ENCODE measurements around the gene SIX3.

SIX3 gene

DNA sequence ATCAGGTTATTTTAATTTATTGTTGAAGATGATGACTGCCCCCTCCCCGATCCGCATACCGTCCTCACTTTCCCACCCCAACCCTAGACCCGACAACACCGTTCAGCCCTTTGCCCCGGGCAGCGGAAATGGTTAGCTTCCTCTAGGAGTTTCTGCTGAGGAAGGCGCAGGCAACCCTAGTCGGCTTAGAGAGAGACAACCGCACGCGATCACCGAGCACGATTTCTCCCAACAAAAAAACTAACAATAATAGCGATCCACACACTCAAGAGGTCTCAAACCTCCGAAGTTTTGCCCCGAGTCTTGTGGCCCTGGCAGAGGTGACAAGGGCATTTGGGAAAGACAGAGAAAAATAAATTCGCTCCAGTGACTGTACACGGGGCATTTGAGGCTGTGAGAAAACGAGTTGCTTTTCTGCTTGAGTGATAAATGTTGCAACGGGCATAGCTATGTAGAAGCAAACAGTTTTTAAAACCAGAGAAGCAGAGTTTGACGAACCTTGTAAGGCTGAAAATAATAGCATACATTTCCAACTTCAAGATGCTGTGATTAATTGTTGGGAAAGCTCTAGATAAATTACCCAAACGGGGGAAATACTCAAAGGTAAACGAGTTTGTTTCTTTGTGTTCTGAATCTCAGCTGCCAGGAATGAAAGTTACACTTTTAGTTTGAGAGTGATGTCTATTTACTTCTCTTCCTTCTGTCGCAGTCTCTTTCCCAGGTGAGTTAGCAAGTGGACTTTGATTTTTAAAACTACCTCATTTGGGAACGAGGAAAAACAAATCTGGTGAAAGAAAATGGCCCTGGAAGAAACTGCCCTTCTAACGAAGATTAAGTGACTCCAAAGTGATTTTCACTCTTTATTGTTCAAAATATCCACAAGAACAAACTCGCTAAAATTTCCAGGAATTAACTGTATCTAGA is 11.0 kb upstream of the SIX3 start:
- no peak for DNase-seq (ENCODE audit: extremely low read depth in 1 of 2, low read depth in 1 of 2)

- DNase-seq (ENCODE audit: extremely low read depth in 1 of 2, low read depth in 1 of 2), result no peak
Measured at GRCh38 chr2:44931198-44931780, 10.2 kb upstream of the SIX3 start.

DNA sequence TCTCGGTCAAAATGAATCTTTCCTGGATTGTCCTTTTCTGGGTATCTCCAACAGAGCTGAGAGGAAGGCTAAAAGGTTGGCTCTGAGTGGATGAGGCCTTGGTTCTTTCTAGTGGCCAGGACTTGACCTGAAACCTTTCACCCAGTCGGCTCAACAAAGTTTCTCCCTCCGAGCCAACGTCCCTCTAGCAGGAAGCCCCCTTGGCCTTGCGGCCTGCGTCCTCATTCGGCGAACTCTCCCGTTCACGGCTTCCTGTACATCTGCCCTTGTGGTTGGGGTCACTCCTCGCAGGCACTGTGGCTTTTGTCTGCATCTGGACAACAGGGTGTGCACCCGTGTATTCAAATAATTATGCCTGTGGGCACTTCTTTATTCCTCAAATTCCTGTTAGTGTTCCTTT is 9.4 kb upstream of the SIX3 start:
- DNase-seq (ENCODE audit: extremely low read depth in 1 of 2, low read depth in 1 of 2), result no peak

- no peak for DNase-seq (ENCODE audit: extremely low read depth in 1 of 2, low read depth in 1 of 2)
Measured at GRCh38 chr2:44932564-44933392, 8.7 kb upstream of the SIX3 start.

DNA sequence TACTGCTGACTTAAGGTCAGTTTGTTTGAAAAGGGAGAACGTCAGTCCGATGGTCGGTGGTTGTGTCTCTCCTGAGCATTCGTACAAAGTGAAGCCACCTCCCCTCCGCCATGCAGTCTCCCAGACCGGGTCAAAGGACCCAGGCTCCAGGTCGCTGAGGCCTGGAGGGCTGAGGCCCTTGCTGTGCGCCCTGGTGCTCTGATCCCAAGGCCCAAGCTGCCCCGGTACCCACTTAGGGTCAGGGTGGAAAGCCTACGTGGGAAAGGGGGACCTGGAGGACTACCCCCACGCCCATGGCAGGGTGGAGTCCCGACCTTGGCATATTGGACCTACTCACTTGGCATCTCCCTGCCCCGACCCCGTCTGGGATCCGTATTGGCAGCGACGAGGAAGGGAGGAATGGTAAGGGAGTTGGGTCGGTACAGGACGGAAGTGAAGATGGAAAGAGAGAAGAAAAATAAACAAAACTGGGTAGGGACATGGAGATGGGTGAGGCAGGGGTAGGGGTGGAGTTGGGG is 8.0 kb upstream of the SIX3 start:
- no peak for DNase-seq (ENCODE audit: extremely low read depth in 1 of 2, low read depth in 1 of 2)

DNA sequence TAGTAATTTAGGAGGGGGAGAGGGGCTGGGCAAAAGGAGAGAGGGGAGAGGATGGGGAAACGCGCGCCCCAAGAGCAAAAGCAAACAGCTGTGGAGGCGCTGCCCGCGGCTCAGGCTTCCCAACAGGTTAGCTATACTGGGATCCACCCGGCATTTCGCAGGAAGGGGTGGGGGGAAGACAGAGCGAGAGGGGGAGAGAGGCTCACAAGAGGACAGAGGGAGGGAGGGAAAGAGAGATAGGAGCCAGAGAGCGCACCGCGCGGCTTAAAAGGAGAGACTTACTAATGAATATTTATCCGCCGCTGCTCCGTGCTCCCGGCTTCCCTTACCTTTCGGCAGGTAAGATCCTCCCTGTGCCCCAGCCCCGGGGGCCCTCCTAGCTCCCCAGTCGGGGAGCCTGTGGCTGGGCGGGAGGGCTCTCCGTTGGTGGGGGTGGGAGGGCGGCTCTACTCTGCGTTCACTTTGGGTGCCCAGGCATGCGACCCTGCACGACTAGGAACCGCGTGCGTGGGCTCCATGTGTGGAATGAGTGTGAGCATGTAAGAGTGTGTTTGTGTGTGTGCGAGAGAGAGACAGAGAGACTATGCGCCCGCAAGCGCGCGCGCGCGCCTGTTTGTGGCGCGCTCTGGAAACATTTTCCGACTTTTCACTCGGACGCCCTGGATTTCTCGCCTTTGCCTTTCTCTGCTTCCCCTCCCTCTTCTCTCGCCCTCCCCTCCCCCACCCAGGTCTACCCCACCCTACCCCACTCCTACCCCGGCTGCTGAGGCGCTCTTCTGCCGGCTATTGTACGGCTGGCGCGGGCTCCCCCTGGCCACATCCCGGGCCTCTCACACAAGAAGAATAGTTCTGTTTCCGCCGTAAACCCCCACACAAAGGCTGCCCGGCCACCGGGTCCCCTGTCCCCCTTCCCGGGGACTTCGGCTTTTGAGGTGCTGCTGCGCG is 7.2 kb upstream of the SIX3 start:
- DNase-seq (ENCODE audit: extremely low read depth in 1 of 2, low read depth in 1 of 2), result no peak

GRCh38 chr2:44934983-44935728 is 6.3 kb upstream of the SIX3 start:
- no peak for DNase-seq (ENCODE audit: extremely low read depth in 1 of 2, low read depth in 1 of 2)

- no peak for DNase-seq (ENCODE audit: extremely low read depth in 1 of 2, low read depth in 1 of 2)
Measured at GRCh38 chr2:44935729-44936098, 5.8 kb upstream of the SIX3 start.

DNA sequence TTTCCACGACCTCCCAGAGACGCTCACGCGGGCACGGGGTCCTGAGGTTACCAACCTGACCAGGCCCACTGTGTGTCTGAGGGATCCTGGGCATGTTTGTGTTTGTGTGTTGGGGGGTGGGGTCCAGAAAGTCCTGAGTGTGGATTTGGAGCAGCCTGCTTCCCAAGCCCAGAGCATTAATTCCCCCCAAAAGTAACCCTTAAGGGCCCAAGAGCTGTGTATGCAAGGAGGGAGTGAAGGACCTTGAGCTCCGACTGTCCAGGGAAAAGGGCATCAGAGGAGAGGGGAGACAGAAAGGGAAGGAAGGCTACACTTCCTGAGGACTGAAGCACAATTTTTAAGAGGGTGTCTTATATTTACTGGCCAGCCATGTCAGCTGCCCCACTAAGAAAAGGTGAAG is 5.2 kb upstream of the SIX3 start:
- DNase-seq (ENCODE audit: extremely low read depth in 1 of 2, low read depth in 1 of 2), result no peak

DNA sequence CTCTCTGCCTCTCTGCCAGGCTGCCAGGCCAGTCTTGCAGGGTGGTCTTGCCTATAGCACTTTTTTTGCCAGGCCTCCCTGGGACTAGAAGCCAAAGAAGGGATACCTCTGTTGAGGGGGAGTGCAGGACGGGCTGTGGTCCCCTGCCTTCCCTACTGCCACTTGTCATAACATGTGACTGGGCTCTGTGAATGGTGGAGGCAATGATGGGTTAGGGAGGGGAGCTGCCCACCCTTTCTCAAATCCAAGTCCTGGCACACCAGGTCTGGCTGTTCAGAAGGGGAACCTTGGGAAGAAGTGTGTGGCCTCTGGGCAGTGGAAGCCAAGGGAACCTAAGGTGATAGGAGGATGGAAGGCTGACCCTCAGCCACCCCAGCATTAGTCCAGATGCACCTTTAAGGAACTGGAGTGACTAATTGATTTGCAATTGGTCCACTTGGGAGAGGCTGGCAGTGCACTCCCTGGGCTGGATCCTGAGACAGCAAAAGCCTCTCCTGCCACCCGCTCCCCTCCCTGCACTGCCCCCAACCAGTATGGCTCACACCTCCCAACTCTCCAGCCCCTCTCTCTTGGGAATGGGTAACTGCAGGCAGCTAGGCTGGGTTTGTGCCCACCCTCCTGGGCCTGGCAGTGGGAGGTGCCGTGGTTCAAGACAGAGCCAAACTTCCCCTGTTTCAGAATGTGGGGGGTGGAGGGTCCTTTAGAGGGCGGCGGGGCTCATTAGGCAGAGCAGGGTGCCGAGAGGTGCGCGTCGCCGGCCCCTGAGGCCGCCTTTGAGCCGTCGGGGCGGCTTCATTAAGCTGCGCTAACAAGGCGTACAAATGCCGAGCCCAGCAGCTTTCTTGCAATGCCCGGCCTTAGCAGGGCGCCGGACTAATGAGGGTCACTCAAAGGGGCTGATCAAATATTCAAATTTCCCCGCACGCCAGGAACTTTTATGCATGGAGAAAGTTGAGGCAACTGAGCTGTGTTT is 4.5 kb upstream of the SIX3 start:
- DNase-seq (ENCODE audit: extremely low read depth in 1 of 2, low read depth in 1 of 2), result no peak

DNA sequence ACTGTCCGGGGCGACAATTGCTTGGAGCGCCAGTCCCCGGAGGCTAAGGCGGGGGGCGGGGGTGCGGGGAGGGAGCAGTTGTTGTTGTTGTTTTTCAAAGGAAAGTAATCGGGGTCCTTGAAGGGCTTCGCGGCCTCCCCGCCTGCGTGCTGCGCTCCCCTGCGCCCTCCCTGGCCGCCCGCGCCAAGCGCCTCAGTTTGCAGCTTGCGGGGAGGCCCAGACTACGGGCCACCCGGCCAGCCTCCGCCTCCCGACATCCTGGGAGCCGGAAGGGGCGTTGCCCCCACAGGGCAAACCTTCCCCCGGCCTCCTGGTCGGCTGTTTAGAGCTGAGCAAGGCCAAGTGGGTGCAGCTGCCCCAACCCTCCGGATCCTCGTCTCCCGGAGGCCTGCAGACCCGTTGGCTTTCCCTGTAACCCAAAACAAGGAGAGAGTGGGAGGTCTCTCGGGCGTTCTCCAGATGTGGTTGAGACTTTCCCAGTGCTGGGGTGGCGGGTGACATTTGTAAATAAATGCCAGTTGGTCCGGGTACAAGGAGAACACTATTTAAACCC is 3.7 kb upstream of the SIX3 start:
- no peak for DNase-seq (ENCODE audit: extremely low read depth in 1 of 2, low read depth in 1 of 2)

DNA sequence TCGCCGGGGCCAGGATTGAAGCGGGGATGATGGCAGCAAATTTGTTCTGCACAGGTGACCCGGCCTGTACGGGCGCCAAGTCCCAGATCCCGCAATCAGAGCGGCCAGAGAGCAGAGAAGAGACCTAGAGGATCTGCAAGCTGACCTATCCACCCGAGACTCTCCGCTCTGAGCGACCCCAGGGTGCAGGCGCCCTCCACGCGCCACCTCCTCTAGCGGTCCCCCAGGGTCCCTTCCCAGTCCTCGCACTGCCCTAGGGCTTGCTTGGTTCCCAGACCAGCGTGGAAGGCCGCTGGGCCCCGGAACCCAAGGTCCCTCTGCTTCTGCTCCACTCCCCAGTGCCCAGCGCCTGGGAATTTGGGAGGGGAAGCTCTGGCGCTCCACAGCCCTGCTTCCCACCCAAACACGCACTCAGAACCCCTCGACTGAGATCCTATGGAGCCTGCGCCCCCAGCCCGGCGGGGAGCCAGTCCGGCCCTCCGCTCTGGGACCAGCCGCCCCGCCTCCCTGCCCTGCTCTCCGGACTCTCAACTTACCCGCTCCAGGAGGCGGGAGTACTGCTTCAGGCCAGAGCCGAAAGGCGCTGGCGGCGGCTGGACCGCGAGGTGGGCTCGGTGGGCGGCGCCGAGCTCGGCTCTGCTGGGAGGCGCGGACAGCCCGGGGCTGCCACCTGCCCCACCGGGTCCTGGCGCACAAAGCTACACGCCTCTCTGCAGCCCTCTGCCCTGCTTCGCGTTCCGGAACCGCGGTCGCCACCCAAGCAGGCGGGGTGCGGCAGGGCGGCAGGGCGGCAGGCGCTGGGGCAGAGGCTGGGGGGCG is 3.0 kb upstream of the SIX3 start:
- DNase-seq (ENCODE audit: extremely low read depth in 1 of 2, low read depth in 1 of 2), result no peak

- no peak for DNase-seq (ENCODE audit: extremely low read depth in 1 of 2, low read depth in 1 of 2)
Measured at GRCh38 chr2:44939106-44940048, 2.1 kb upstream of the SIX3 start.

GRCh38 chr2:44940049-44940494 is 1.4 kb upstream of the SIX3 start:
- no peak for DNase-seq (ENCODE audit: extremely low read depth in 1 of 2, low read depth in 1 of 2)

- no peak for DNase-seq (ENCODE audit: extremely low read depth in 1 of 2, low read depth in 1 of 2)
Measured at GRCh38 chr2:44940732-44941464, 604 bp upstream of the SIX3 start.
